Smooth muscle cell (in vitro differentiated cells): ENCODE data around the gene BCAS3. TPM values are rescaled to one million over a fixed set of nuclear protein-coding genes. Genes with fewer than 3 reads are reported as not detected.
"Not testable (repeated sequence)": the region's sequence is repeated elsewhere in the genome, so short reads cannot be mapped to it uniquely, and the experiment has no call there.

Source experiments
- DNase-seq: peaks from one replicate; lab custom pipeline; 2025; ENCODE audit not compliant: unreplicated experiment; lab: John Stamatoyannopoulos, UW
- H2AFZ ChIP-seq: fragments of 200-600 bp; sonication (generic); 2 replicates; pipeline ENCODE4 v1.6.0; 2016; ENCODE audit warnings: antibody characterized with exemption, low read depth, mild to moderate bottlenecking
- H3F3A ChIP-seq: fragments of 200-600 bp; sonication (generic); 2 replicates; pipeline ENCODE4 v1.6.0; 2017; ENCODE audit warnings: antibody characterized with exemption, low read depth
- H3K27ac ChIP-seq: fragments of 200-600 bp; sonication (generic); 2 replicates; pipeline ENCODE4 v1.5.1; 2016; ENCODE audit warnings: low read depth, mild to moderate bottlenecking
- H3K27me3 ChIP-seq: fragments of 200-600 bp; sonication (generic); 2 replicates; pipeline ENCODE4 v1.6.1; 2016; ENCODE audit warnings: low read depth, mild to moderate bottlenecking
- H3K36me3 ChIP-seq: fragments of 200-600 bp; sonication (generic); 2 replicates; pipeline ENCODE4 v1.5.1; 2016; ENCODE audit warnings: low read depth
- H3K4me1 ChIP-seq: fragments of 200-600 bp; sonication (generic); 2 replicates; pipeline ENCODE4 v1.5.1; 2016; ENCODE audit warnings: low read depth
- H3K4me2 ChIP-seq: fragments of 200-600 bp; sonication (generic); 2 replicates; pipeline ENCODE4 v1.6.0; 2016; ENCODE audit warnings: mild to moderate bottlenecking
- H3K4me3 ChIP-seq: fragments of 200-600 bp; sonication (generic); 2 replicates; pipeline ENCODE4 v1.5.1; 2016; ENCODE audit warnings: mild to moderate bottlenecking
- H3K79me2 ChIP-seq: fragments of 200-600 bp; sonication (generic); 2 replicates; pipeline ENCODE4 v1.6.0; 2016; ENCODE audit warnings: low read depth, mild to moderate bottlenecking
- H3K9ac ChIP-seq: fragments of 200-600 bp; sonication (generic); 2 replicates; pipeline ENCODE4 v1.6.0; 2016; ENCODE audit warnings: low read depth
- H3K9me3 ChIP-seq: fragments of 200-600 bp; sonication (generic); replicated peaks from 2 replicates; pipeline ENCODE4 v1.5.1; 2016; ENCODE audit warnings: low read depth
- H4K20me1 ChIP-seq: fragments of 200-600 bp; sonication (generic); 2 replicates; pipeline ENCODE4 v1.6.0; 2016; ENCODE audit warnings: low read depth
- WGBS: methylation state at CpG from one replicate; pipeline ENCODE4 v1.1.7; 2016; ENCODE audit warnings: low lambda C conversion rate; 5-methylcytosine and 5-hydroxymethylcytosine counted together
- polyA plus RNA-seq: library from polyadenylated mRNA; unstranded; fragments of >200 nt; fragmentation: Nextera tagmentation; extraction: Ambion mirVana; gene quantifications from 2 replicates; pipeline ENCODE4 v1.2.1, GENCODE V29; 2016
- total RNA-seq: library from RNA; depleted of rRNA; stranded (reverse); fragments of >200 nt; gene quantifications from 2 replicates; pipeline ENCODE4 v1.2.3, GENCODE V29; 2014
- TF ChIP-seq, protein P1 (sequence below): fragments of 200-600 bp; sonication (generic); IDR thresholded peaks from 2 replicates; pipeline ENCODE4 v1.5.1; 2017; ENCODE audit warnings: borderline replicate concordance, mild to moderate bottlenecking, antibody characterized with exemption; ENCODE audit not compliant: insufficient read depth, poor library complexity, severe bottlenecking

BCAS3 gene
- total and polyA plus RNA-seq, 2 experiments from 2014 or later = 17.2 to 54.5 TPM

- H3F3A ChIP-seq = no peaks in the 10 kb centered on the region
- DNase-seq = no peak
- no peaks in the 10 kb centered on the region for H3K4me1 ChIP-seq
- H3K4me3 ChIP-seq = no peak overlapping the region
- H3K36me3 ChIP-seq = no peaks in the 10 kb centered on the region
- H3K9me3 ChIP-seq = no peaks in the 10 kb centered on the region
- H3K4me2 ChIP-seq = no peak overlapping the region
- TF ChIP-seq, protein P1, sequence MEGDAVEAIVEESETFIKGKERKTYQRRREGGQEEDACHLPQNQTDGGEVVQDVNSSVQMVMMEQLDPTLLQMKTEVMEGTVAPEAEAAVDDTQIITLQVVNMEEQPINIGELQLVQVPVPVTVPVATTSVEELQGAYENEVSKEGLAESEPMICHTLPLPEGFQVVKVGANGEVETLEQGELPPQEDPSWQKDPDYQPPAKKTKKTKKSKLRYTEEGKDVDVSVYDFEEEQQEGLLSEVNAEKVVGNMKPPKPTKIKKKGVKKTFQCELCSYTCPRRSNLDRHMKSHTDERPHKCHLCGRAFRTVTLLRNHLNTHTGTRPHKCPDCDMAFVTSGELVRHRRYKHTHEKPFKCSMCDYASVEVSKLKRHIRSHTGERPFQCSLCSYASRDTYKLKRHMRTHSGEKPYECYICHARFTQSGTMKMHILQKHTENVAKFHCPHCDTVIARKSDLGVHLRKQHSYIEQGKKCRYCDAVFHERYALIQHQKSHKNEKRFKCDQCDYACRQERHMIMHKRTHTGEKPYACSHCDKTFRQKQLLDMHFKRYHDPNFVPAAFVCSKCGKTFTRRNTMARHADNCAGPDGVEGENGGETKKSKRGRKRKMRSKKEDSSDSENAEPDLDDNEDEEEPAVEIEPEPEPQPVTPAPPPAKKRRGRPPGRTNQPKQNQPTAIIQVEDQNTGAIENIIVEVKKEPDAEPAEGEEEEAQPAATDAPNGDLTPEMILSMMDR = no peak
- no peak overlapping the region for H2AFZ ChIP-seq
- H4K20me1 ChIP-seq = no peaks in the 10 kb centered on the region
- no peak overlapping the region for H3K27ac ChIP-seq
- WGBS = 96% methylated on average over 1 of the region's 1 CpG
- H3K79me2 ChIP-seq = no peaks in the 10 kb centered on the region
- H3K27me3 ChIP-seq = no peaks in the 10 kb centered on the region
- no peak overlapping the region for H3K9ac ChIP-seq
These were observed 79.8 kb downstream of the BCAS3 start for GRCh38 chr17:60757437-60757836.

- Histone ChIP-seq H3K79me2 (no peaks in the 10 kb centered on the region), H3K4me3 (no peak overlapping the region), H3K9ac (no peak overlapping the region), H3K27me3 (no peaks in the 10 kb centered on the region), H2AFZ (no peak overlapping the region), H3K9me3 (no peaks in the 10 kb centered on the region), H3K4me1 (no peaks in the 10 kb centered on the region), H3K27ac (no peak overlapping the region), H3K4me2 (no peak overlapping the region), H3F3A (no peaks in the 10 kb centered on the region), H3K36me3 (no peaks in the 10 kb centered on the region), H4K20me1 (no peaks in the 10 kb centered on the region)
- TF ChIP-seq, protein P1 = no peak
- DNase-seq = no peak
These were observed 82.1 kb downstream of the BCAS3 start for GRCh38 chr17:60759756-60760155.

GRCh38 chr17:60761301-60761700, 83.7 kb downstream of the BCAS3 start:
- H3K27ac ChIP-seq, H3K4me1 ChIP-seq, H3K36me3 ChIP-seq, H3K4me3 ChIP-seq, DNase-seq, H3K9ac ChIP-seq, H3F3A ChIP-seq, H3K27me3 ChIP-seq, H3K9me3 ChIP-seq, H4K20me1 ChIP-seq, H3K79me2 ChIP-seq, H2AFZ ChIP-seq, H3K4me2 ChIP-seq: not testable (repeated sequence)
- WGBS = 95% methylated on average over 6 of the region's 6 CpGs

GRCh38 chr17:60766778-60767190, 89.1 kb downstream of the BCAS3 start:
- Histone ChIP-seq H3K36me3 (no peaks in the 10 kb centered on the region), H3K27ac (no peak overlapping the region)

More at GRCh38 chr17:60766778-60767190, 89.1 kb downstream of the BCAS3 start:
- H3K4me1 ChIP-seq = no peaks in the 10 kb centered on the region
- H3F3A ChIP-seq = no peaks in the 10 kb centered on the region
- no peak overlapping the region for H2AFZ ChIP-seq
- 93% methylated on average over 13 of the region's 13 CpGs for WGBS
- no peaks in the 10 kb centered on the region for H4K20me1 ChIP-seq
- H3K9me3 ChIP-seq = no peaks in the 10 kb centered on the region
- no peak overlapping the region for H3K4me2 ChIP-seq
- no peak for DNase-seq
- no peak overlapping the region for H3K9ac ChIP-seq
- no peaks in the 10 kb centered on the region for H3K79me2 ChIP-seq
- no peak overlapping the region for H3K4me3 ChIP-seq
- no peaks in the 10 kb centered on the region for H3K27me3 ChIP-seq
- TF ChIP-seq, protein P1 = no peak
